PFSK-1 (cell line): Measurements from ENCODE around the gene VSTM4.

Experiments used
- POLR2AphosphoS5 ChIP-seq: IDR thresholded peaks from 2 replicates; pipeline ENCODE4 v1.6.1; 2012; ENCODE audit warnings: low read depth, mild to moderate bottlenecking, control low read depth, low read length, moderate library complexity
- REST ChIP-seq, 2 experiments: IDR thresholded peaks; 2 replicates each; pipeline versions ENCODE4 v1.6.1 to v1.8.0; 2011 to 2012; ENCODE audit warnings: low read depth in 2 of 2, low read length in 2 of 2, control low read depth in 1 of 2, inconsistent platforms in 1 of 2, mild to moderate bottlenecking in 1 of 2, moderate library complexity in 1 of 2; ENCODE audit not compliant: insufficient read depth in 1 of 2

- no peak for TF ChIP-seq POLR2AphosphoS5
- no peak for TF ChIP-seq REST (IDR thresholded peaks at IDR 0.05; ENCODE audit: insufficient read depth in 1 of 2, low read depth in 2 of 2, low read length in 2 of 2)
These were observed 46.7 kb upstream of the VSTM4 start for GRCh38 chr10:49162063-49162462.
